HG03139 (cell line): ENCODE results near the gene PERM1.
"Not testable (repeated sequence)": the region's sequence is repeated elsewhere in the genome, so short reads cannot be mapped to it uniquely, and the experiment has no call there.

Source experiments
- ATAC-seq: cut with Tn5 transposase; IDR thresholded peaks from one replicate; pipeline ENCODE4 v1.9.1; 2021; ENCODE audit not compliant: unreplicated experiment

PERM1 gene

GRCh38 chr1:998995-999724 lies 17.3 kb upstream of the PERM1 start:
- ATAC-seq: no peak

- ATAC-seq: no peak
Measured at GRCh38 chr1:998745-998994, 16.8 kb upstream of the PERM1 start.

GRCh38 chr1:997993-998744 lies 16.3 kb upstream of the PERM1 start:
- no peak for ATAC-seq

GRCh38 chr1:997713-997992 lies 15.8 kb upstream of the PERM1 start:
- ATAC-seq: no peak

GRCh38 chr1:996851-997712 lies 15.2 kb upstream of the PERM1 start:
- no peak for ATAC-seq

GRCh38 chr1:995665-996633 lies 14.1 kb upstream of the PERM1 start:
- ATAC-seq: no peak

- ATAC-seq: not testable (repeated sequence)
Measured at GRCh38 chr1:994546-994945, 12.7 kb upstream of the PERM1 start.

- ATAC-seq: no peak
Measured at GRCh38 chr1:993379-993995, 11.6 kb upstream of the PERM1 start.

- ATAC-seq: no peak
Measured at GRCh38 chr1:992362-992761, 10.5 kb upstream of the PERM1 start.

GRCh38 chr1:991895-992294 lies 10.0 kb upstream of the PERM1 start:
- ATAC-seq: no peak

GRCh38 chr1:991275-991674 lies 9.4 kb upstream of the PERM1 start:
- not testable (repeated sequence) for ATAC-seq

- not testable (repeated sequence) for ATAC-seq
Measured at GRCh38 chr1:988061-988460, 6.2 kb upstream of the PERM1 start.

- no peak for ATAC-seq
Measured at GRCh38 chr1:985126-985525, 3.2 kb upstream of the PERM1 start.

- no peak for ATAC-seq
Measured at GRCh38 chr1:984476-984814, 2.6 kb upstream of the PERM1 start.

GRCh38 chr1:983798-984475 lies 2.0 kb upstream of the PERM1 start:
- ATAC-seq: no peak

GRCh38 chr1:982765-983436 lies 1.0 kb upstream of the PERM1 start:
- no peak for ATAC-seq

- no peak for ATAC-seq
Measured at GRCh38 chr1:981491-981954, 370 bp downstream of the PERM1 start.

GRCh38 chr1:980602-981395 lies 1.1 kb downstream of the PERM1 start:
- no peak for ATAC-seq

GRCh38 chr1:980137-980571 lies 1.7 kb downstream of the PERM1 start:
- ATAC-seq: no peak
